GM18526 (cell line): ENCODE measurements around the gene RAB7A.

ENCODE experiments used
- POLR2A ChIP-seq: IDR thresholded peaks from 3 replicates; pipeline ENCODE4 v1.6.1; 2011; ENCODE audit not compliant: insufficient read length; ENCODE audit errors: extremely low read depth

RAB7A gene

GRCh38 chr3:128845778-128846485, 119.9 kb downstream of the RAB7A start:
- TF ChIP-seq POLR2A: no peak

- no peak for TF ChIP-seq POLR2A
Observed at GRCh38 chr3:128846486-128846891, 120.5 kb downstream of the RAB7A start.

- TF ChIP-seq POLR2A: no peak
Observed at GRCh38 chr3:128847666-128848370, 121.8 kb downstream of the RAB7A start.

GRCh38 chr3:128848936-128849335, 123.0 kb downstream of the RAB7A start:
- TF ChIP-seq POLR2A: no peak

GRCh38 chr3:128849911-128850455, 124.0 kb downstream of the RAB7A start:
- no peak for TF ChIP-seq POLR2A

DNA sequence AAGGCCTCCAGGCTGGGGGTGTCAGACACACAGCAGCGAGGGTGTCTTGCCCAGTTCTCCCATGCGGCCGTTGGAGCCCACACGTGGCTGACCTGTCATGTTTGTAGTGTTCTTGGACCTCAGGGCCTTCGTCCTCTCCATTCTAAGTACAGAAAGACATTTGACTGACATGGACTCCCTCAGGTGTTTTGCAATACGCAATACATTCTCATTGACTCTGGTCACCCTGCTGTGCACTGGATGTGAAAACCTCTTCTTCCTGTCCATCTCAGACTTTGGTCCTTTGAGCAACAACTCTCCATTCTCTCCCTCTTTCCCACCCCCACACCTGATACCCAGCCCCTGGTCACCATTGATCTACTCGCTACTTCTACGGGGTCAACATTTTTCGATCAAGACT, 124.6 kb downstream of the RAB7A start:
- no peak for TF ChIP-seq POLR2A

DNA sequence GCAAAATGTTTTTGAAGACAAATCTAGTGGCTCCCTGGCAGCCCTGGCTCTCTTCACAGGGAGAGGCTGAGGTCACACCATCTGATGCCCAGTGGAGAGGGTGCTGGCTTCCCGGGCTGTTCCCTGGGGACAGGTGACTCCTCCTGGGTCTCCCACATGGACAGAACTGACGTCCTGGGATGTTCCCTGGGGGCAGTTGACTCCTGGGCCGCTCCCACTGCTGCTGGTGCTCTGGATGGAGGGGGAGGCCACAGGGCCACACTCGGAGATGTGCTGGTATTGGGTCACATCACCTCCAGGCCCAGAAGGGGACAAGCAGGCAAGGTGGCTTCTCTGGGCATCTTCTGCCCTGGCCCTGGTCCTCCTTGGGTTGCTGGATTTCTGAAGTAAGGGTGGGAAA, 125.6 kb downstream of the RAB7A start:
- TF ChIP-seq POLR2A: no peak

GRCh38 chr3:128853826-128854225, 127.8 kb downstream of the RAB7A start:
- no peak for TF ChIP-seq POLR2A

DNA sequence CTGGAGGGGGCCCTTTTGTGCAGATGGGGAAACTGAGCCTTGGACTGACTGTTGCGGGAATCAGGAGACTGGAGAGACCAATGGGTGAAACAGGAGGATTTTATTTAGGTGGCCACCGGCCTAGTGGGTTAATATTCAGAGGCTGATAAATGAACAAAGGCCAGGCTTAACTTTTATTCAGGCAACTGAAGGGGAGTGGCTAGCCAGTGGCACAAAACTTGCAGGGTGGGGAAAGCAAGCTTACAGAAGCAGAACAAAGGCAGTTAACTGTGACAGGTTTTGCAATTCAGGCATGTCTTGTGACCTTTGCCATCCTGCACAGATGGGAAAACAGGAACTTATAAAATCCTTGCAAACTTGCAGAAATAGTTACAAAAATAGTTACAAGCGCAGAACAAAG, 128.5 kb downstream of the RAB7A start:
- TF ChIP-seq POLR2A: no peak

GRCh38 chr3:128855569-128855968, 129.6 kb downstream of the RAB7A start:
- no peak for TF ChIP-seq POLR2A

DNA sequence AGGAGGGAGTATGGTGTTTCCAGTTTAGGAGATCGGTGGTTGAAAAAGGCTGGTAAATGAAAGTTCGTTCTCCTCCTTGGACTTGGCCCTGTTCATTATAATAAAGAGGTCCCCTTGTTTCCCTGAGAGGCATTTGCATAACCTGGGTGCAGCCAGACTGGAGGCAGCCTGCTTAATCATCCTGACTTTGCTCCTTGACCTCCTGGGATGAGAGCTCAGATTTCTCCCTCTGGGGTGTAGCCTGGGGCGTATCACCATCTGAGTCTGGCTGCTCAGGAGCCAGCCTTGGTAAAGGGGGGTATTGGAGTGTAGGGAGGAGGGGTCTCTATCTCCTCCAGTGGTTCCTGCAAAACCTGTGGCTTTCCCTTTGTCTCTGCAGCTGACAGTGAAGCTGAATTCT, 132.2 kb downstream of the RAB7A start:
- no peak for TF ChIP-seq POLR2A

GRCh38 chr3:128859630-128860029, 133.6 kb downstream of the RAB7A start:
- no peak for TF ChIP-seq POLR2A

DNA sequence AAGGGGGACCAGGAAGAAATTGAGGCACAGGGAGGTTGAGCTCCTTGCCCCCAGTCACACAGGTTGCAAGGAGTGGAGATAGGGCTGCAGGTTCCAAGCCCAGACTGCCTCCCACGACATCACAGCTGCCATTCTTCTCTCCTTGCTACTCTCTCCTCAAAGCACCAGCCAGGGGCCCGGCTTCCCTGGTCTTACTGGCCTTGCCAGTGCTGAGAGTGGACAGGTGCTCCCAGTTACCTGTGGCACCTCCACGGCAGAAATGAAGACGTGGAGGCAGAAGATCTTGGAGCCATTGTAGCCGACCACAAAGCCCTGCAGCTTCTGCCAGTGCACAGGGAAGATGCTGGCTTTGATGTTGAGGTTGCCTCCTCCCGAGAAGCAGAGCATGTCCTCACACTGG, 135.5 kb downstream of the RAB7A start:
- TF ChIP-seq POLR2A: no peak

DNA sequence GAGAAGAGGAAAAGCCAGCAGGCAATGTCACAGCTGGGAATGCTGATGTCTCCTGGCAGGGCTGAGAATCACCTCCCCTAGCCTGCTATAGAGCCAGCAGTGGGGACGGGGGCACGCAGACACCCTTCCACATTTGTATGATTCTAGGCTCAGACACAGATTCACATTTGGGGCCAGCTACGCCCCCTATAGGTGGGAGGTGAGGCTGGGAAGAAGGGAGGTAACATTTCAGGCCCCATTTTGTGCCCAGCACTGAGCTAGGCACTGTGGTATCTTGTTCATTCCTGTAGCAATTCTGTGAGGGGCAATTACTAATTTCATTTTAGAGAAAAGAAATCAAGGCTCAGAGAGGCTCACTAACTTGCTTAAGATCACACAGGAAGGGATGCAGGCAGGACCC, 137.6 kb downstream of the RAB7A start:
- TF ChIP-seq POLR2A: no peak
